Retinal pigment epithelial cell (primary cell): ENCODE measurements around the gene NDUFS7.

Experiments
- DNase-seq: peaks from one replicate; pipeline ENCODE4 v3.0.0-alpha.2; 2010; ENCODE audit warnings: low read depth
- H3K4me3 ChIP-seq: 2 replicates; pipeline ENCODE4 v1.5.1; 2011; ENCODE audit warnings: mild to moderate bottlenecking, low read length, control low read depth, moderate library complexity
- CTCF ChIP-seq: conservative IDR thresholded peaks from 2 replicates; pipeline ENCODE4 v1.5.1; 2011; ENCODE audit warnings: low read depth, low read length, control low read depth, inconsistent platforms

Gene NDUFS7

GRCh38 chr19:1406774-1407527 lies 23.2 kb downstream of the NDUFS7 start:
- TF ChIP-seq CTCF = peak; percentile 62
- peak overlapping the region; percentile 59 for H3K4me3 ChIP-seq
- DNase-seq = peak; percentile 89

DNA sequence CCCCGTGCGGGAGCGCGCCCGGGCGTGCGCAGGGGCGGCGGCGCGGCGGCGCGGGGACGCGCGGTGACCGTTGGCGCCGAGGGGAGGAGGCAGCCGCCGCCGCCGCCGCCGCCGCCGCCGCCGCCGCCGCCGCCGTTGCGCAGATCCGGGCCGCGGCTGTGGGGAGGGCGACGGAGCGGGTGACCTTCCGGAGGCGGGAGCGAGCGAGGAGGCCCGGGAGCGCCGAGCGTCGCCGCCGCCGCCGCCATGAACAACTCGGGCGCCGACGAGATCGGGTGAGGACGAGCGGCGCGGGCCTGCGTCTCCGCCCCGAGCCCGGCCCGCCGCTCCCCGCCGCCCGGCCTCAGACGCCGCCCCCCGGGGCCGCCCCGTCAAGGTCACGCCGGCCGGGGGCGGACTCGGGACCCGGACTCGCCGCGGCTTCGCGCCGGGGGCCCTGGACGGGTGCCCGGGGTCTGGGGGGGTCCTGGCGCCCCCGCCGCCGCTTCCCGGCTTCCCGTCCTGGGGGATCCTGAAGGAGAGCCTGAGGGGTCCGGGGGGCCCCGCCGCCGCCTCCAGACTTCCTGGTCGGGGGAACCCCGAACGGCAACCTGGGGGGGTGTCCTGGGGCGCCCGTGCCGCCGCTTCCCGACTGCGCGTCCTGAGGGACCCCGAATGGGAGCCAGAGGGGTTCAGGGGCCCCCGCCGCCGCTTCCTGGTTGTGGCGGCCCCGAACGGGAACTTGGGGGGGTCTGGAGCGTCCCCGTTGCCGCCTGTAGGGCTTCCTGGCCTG lies 24.0 kb downstream of the NDUFS7 start, which contains the start of gene DAZAP1:
Gene DAZAP1 (plus strand): TSS at position 59 of the 772 bp plus-strand sequence. CDS start 188 bp downstream, at position 247.
- no peak for TF ChIP-seq CTCF
- peak within 1 kb of the TSS; percentile 76 for H3K4me3 ChIP-seq
- DNase-seq = no peak

DNA sequence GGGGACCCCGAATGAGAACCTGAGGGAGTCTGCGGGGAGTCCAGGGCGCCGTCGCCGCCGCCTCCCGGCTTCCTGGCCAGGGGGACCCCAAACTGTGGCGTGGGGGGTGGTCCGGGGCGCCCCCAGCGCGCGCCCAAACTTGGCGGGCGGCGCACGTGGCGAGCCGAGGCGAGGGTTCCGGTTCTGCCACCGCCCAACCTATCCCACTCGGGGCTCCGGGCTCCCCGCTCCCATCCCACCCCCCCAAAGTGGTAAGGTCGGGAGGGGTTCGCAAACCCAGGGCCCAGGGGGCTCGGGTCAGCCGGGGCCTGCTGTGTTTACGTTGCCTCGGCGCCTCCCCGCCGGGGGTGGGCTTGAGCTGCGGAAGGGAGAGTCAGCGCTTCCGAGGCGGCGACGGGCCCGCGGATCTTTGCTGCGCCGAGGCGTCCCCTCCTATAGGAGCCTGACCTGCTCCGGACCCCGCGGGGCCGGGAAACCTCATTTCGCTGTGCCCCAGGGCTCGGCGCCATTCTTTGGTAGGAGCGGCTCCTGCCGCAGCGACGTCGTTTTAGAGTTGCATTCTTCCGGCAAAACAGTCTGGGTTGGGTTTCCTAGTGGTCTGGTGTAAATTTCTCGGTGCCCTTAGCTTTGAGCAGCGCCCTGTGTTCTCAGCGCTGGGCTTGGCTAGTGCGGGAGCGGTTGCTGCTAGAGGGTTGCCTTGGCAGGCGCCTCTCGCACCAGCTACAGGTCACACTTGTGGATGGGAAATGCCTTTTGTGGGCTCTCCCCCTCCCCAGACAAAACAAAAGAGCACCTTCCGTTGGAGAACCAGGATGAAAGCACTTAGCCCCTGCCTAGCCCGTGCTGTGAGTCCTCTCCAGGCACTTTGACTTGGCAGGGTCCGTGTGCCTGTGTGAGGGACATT lies 24.8 kb downstream of the NDUFS7 start:
- DNase-seq = no peak
- H3K4me3 ChIP-seq = peak overlapping the region; percentile 76
- no peak for TF ChIP-seq CTCF

- no peak for TF ChIP-seq CTCF
- peak overlapping the region; percentile 76 for H3K4me3 ChIP-seq
- DNase-seq = no peak
These were observed 25.7 kb downstream of the NDUFS7 start for GRCh38 chr19:1409204-1410005.

- TF ChIP-seq CTCF = no peak
- no peak for DNase-seq
- peak overlapping the region; percentile 76 for H3K4me3 ChIP-seq
These were observed 26.6 kb downstream of the NDUFS7 start for GRCh38 chr19:1410136-1410786.

- no peak for TF ChIP-seq CTCF
- H3K4me3 ChIP-seq = no peak overlapping the region
- DNase-seq = no peak
These were observed 27.1 kb downstream of the NDUFS7 start for GRCh38 chr19:1410789-1411188.
